NCI-H2196 (cell line): ENCODE measurements around the gene LAD1.

Experiments
- DNase-seq: peaks from one replicate; lab custom pipeline; 2025; ENCODE audit not compliant: unreplicated experiment; lab: John Stamatoyannopoulos, UW

Gene LAD1

GRCh38 chr1:201419256-201419655 lies 20.1 kb upstream of the LAD1 start:
- no peak for DNase-seq

- DNase-seq, result no peak
Measured at GRCh38 chr1:201418461-201418860, 19.3 kb upstream of the LAD1 start.

GRCh38 chr1:201414051-201414738 lies 15.1 kb upstream of the LAD1 start:
- DNase-seq, result no peak

GRCh38 chr1:201411292-201411691 lies 12.2 kb upstream of the LAD1 start:
- no peak for DNase-seq

- DNase-seq, result no peak
Measured at GRCh38 chr1:201409440-201409839, 10.3 kb upstream of the LAD1 start.

DNA sequence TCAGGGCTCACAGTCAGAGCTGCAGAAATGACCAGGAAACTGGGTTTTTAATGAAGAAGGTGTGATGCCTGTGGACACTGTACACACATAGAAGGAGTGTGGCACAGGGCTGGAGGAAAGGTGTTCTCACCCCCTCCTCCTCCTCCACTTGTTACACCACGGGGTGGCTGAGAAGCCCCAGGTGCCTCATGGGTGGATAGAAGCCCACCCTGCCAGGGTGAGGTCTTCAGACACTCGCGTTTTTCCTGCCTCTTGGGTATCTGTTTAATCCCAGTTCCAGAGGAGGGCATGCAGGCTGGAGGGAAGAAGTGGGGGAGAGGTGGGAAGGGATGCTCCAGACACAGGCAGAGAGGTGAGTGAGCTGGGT lies 9.7 kb upstream of the LAD1 start:
- no peak for DNase-seq

- DNase-seq, result peak; percentile 78
Measured at GRCh38 chr1:201408176-201408833, 9.2 kb upstream of the LAD1 start.

DNA sequence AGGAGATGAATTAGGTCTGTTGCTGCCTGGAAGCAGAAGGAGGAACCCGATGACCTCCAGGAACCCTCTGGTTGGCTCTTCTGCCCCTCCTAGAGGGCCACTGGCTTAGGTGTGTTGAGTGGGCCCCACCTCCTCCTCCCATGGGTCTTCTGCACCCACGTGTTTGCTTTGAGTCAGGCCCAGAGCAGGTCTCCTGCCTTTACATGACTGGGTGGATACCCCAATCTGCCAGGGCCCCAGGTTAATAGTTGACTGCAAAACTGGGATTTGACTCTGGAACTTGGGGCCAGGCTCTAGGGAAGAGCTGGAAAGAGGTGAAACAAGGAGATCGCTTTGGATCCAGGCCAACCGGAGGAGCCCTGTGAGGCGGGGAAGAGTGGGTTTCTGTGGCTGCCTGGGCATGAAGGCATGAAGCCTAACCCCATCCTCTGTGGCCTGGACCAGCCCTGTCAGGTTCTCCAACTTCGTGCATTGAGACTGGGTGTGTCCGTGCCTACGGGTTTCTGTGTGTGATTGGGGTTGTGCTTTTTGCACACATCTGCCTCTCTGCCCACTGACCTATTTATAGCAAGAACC lies 7.8 kb upstream of the LAD1 start:
- no peak for DNase-seq

DNA sequence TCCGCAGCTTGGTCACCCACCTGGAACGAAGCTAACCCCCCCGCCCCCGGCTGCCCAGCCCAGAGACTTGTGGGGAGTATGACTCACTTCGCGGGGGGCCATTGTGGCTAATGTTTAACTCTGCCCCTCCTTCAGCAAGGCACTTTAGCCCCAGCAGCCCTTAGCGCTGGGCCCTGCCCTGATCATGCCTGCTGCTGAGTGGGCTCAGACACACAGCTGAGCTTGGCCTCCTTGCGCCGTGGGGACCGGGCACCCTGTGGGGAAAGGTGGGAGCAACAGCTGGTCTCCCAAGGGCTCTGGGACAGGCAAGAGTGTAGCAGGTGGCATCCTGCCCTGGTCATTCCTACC lies 6.3 kb upstream of the LAD1 start:
- DNase-seq, result no peak

DNA sequence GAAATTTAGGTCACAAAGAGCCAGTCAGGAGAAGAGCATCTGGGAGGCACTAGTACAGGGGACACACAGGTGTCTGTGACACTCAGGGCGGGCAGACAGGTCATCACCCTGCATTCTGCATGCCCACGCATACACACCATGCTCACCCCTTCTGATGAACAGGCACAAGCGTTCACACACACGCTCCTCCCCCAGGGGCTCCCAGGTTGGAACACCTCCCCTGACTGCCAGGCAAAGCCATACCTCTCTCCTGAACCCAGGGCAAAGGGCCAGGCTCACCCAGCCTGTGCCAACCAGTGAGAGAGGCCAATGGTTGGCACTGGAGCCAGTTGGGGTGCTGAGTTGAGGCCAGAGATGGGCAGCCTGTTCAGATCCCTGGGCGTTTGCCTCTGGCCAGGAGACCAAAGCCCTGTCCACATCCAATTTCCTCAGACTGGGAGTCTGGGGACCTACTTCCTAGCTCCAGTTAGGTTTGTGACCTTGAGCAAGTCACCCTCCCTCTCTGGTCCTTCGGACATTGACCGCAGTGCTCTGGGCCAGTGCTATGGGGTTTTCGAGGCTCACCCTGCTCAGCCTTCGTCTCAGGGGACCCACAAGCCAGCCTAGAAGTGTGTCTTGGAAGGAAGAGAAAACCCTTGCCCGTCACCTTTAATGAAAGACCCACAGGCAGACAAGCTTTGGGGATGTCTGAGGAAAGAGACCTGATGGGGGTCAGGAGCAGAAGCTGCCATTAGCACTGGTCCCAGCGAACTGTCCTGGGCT lies 5.8 kb upstream of the LAD1 start:
- no peak for DNase-seq

- DNase-seq, result no peak
Measured at GRCh38 chr1:201404055-201404454, 4.9 kb upstream of the LAD1 start.

DNA sequence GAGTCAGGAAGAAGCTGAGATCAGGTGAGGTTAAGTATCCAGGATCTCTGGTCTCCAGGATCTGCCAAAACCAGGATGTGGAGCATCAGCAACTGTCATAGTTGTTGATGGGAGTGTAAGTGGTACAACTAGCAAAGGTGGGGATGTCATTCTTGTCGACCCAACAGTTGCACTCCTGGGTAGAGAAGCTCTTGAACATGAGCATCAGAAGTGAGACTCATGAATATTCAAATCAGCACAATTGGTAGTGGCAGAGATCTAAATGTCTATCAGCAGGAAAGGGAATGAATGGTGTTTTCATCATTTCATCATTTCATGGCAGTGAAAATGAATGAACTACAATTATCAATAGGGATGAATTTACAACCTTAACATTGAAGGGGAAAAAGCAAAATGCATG lies 4.2 kb upstream of the LAD1 start:
- DNase-seq, result no peak

DNA sequence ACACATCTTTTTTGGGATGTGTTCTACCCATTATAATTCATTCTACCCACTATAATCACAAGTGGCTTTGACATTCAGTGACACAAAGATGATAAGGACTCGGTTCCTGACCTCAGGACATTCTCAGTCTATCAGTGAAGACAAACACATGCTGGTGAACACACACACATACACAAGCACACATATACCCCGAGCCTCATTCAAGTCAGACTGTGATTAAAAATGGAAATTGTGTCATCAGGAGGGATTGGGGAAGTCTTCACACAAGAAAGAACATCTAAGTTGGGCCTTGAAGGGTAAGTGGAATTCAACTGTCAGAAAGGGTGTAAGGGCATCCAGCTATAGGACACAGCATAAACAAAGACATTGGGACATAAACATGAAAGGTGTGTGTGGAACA lies 2.6 kb upstream of the LAD1 start:
- no peak for DNase-seq

- no peak for DNase-seq
Measured at GRCh38 chr1:201400852-201401230, 1.7 kb upstream of the LAD1 start.

DNA sequence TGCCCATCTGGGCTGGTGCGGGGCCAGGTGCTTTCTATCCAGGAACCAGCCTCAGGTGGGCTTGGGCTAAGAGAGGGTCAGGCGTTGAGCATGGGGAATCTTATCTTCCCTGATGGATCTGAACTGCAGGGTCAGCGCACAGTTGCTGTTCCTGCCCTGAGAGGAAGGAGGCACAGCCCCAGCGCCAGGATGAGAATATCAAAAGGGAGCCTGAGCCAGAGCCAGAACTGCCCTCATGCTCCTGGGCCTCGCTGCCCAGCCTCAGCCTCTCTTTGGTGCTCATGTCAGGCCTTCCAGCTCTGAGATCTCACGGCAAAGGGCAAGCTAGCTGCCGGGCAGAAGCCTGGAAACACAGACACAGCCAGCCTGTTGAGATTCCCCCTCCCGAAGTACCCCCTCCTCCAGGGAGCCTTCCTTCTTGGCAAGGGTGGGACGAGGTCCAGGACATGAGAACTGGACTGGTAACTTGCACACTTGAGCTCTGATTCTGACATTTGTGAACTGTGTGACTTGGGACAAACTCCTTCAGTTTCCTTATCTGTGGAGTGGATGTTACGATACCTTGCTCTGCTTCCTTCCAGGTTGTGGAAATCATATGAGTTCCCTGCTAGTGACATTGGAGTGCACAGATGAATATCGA lies 1.2 kb upstream of the LAD1 start:
- no peak for DNase-seq

GRCh38 chr1:201399352-201400126 lies 415 bp upstream of the LAD1 start:
- DNase-seq, result peak; percentile 62

DNA sequence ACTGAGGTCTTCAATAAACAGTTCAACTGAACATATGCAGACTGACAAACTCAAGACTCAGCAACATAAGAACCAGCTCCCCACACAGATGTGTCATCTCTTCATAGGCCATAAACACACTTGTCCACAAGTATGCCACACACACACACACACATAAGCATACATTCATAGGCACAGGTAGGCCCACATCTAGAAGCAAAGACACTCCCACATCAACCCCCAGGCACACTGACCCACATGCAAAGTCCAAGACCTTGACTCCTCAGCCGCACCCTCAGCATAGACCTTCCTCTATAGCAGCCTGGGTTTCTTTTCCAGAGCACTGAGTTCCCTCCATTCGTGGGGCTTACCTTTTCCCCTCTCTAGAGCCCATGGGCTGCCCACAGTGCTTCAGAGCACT lies 1.4 kb downstream of the LAD1 start:
- no peak for DNase-seq

DNA sequence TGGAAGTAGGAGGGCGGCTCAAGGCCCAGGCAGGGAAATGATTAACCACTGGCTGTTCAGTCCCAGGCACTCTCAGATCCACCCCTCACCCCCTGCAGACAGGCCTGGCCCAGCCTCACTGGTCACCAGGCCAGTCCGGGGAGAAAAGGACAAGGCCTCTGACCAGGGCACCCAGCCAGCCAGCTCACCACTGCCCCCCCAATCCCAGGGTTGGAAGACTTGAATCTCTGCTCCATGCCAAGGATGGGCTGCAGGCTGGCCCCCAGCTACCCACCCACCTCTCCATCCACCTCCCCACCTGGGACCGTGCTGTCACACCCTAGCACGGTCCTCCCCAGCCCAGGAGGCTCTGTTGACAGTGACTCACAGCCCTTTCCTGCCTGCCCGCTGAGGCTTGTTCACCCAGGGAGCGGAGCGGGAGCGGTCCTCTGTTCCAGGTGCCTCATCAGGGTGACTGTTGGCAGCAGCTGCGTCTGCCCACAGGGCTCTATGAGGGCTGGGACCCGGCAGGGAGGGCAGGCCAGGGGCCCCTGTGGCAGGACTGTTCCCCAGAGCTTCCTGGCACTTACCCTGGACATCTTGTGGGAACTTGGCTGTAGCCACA lies 2.2 kb downstream of the LAD1 start:
- peak; percentile 39 for DNase-seq

GRCh38 chr1:201395936-201396335 lies 3.2 kb downstream of the LAD1 start:
- DNase-seq, result no peak

GRCh38 chr1:201394591-201394990 lies 4.5 kb downstream of the LAD1 start:
- no peak for DNase-seq
